Measurements from ENCODE around the gene KTN1. TPM values are rescaled to one million over a fixed set of nuclear protein-coding genes. Genes with fewer than 3 reads are reported as not detected.

The KTN1 gene
- total RNA-seq, 1 experiment from 2014 or later: 125 TPM

DNA sequence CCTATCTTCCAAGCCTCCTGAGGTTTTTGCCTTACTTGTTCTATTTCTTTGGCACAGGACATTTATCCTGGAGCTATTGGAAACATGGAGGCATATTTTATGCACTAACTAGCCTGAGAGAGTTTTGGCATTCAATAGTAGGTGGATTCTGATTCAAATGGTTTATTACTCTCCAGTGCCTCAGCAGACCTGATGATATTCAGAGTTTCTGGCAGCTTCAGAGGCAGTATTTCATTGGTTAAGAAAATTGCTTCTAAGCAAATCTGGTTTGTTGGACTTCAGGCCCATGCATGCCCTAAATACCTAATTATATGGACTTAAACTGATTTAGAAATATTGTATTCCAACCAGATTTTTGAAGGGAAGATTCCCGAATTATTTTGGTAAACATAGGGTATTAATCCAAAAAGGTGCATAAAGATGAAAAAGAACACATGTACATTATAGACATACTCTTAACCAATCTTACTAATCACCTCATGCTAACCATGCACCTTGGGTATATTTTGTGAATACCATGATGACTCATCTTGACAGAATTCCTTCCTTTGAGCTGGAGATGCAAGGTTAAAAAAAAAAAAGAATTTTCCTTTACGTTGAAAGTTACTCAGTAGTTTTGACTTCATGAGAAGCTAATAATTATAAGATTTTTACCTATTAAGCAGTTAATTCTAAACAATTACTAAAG, 44.3 kb upstream of the KTN1 start (continued):
- TF ChIP-seq, protein P1, sequence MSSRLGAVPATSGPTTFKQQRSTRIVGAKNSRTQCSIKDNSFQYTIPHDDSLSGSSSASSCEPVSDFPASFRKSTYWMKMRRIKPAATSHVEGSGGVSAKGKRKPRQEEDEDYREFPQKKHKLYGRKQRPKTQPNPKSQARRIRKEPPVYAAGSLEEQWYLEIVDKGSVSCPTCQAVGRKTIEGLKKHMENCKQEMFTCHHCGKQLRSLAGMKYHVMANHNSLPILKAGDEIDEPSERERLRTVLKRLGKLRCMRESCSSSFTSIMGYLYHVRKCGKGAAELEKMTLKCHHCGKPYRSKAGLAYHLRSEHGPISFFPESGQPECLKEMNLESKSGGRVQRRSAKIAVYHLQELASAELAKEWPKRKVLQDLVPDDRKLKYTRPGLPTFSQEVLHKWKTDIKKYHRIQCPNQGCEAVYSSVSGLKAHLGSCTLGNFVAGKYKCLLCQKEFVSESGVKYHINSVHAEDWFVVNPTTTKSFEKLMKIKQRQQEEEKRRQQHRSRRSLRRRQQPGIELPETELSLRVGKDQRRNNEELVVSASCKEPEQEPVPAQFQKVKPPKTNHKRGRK (CRISPR knock-in tag; IDR thresholded peaks at IDR 0.05; ENCODE audit: borderline replicate concordance): no peak

DNA sequence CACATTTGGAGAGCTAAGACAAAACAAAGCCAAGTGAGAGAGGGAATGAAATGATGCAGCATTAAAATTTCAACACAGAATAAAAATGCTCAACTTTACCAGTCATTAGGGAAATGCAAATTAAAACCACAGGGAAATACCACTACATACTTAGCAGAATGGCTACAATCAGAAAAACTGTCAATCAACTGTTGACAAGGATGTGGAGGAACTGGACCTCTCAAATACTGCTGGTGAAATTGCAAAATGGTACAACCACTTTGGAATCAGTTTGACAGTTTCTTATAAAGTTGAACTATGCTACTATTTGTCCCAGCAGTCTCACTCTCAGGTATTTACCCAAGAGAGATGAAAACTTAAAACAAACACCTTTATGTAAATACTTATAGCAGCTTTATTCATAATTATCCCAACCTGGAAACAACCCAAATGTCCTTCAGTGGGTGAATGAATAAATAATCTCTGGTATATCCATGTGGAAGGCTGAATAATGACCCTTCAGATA, 43.8 kb upstream of the KTN1 start:
- TF ChIP-seq HMGA2 (CRISPR knock-in tag; IDR thresholded peaks at IDR 0.05) (no peak), TP53 (CRISPR knock-in tag; IDR thresholded peaks at IDR 0.05) (no peak), RORB (CRISPR knock-in tag; IDR thresholded peaks at IDR 0.05) (no peak), NFYB (CRISPR knock-in tag; conservative IDR thresholded peaks at IDR 0.05; ENCODE audit: low read depth) (no peak), SMAD3 (CRISPR knock-in tag; IDR thresholded peaks at IDR 0.05; ENCODE audit: borderline replicate concordance) (no peak), SP1 (CRISPR knock-in tag; conservative IDR thresholded peaks at IDR 0.05) (no peak), ZNF121 (CRISPR knock-in tag; IDR thresholded peaks at IDR 0.05) (no peak), CREM (CRISPR knock-in tag; IDR thresholded peaks at IDR 0.05) (no peak), GABPB1 (CRISPR knock-in tag; IDR thresholded peaks at IDR 0.05) (no peak), ZNF671 (CRISPR knock-in tag; IDR thresholded peaks at IDR 0.05) (no peak), ZNF138 (CRISPR knock-in tag; conservative IDR thresholded peaks at IDR 0.05) (no peak), ZNF219 (CRISPR knock-in tag; IDR thresholded peaks at IDR 0.05; ENCODE audit: borderline replicate concordance) (no peak)
- TF ChIP-seq, protein P2, sequence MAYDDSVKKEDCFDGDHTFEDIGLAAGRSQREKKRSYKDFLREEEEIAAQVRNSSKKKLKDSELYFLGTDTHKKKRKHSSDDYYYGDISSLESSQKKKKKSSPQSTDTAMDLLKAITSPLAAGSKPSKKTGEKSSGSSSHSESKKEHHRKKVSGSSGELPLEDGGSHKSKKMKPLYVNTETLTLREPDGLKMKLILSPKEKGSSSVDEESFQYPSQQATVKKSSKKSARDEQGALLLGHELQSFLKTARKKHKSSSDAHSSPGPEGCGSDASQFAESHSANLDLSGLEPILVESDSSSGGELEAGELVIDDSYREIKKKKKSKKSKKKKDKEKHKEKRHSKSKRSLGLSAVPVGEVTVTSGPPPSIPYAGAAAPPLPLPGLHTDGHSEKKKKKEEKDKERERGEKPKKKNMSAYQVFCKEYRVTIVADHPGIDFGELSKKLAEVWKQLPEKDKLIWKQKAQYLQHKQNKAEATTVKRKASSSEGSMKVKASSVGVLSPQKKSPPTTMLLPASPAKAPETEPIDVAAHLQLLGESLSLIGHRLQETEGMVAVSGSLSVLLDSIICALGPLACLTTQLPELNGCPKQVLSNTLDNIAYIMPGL (CRISPR knock-in tag; IDR thresholded peaks at IDR 0.05): no peak
- TF ChIP-seq, protein P3, sequence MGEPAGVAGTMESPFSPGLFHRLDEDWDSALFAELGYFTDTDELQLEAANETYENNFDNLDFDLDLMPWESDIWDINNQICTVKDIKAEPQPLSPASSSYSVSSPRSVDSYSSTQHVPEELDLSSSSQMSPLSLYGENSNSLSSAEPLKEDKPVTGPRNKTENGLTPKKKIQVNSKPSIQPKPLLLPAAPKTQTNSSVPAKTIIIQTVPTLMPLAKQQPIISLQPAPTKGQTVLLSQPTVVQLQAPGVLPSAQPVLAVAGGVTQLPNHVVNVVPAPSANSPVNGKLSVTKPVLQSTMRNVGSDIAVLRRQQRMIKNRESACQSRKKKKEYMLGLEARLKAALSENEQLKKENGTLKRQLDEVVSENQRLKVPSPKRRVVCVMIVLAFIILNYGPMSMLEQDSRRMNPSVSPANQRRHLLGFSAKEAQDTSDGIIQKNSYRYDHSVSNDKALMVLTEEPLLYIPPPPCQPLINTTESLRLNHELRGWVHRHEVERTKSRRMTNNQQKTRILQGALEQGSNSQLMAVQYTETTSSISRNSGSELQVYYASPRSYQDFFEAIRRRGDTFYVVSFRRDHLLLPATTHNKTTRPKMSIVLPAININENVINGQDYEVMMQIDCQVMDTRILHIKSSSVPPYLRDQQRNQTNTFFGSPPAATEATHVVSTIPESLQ (CRISPR knock-in tag; IDR thresholded peaks at IDR 0.05): no peak
- TF ChIP-seq, protein P4, sequence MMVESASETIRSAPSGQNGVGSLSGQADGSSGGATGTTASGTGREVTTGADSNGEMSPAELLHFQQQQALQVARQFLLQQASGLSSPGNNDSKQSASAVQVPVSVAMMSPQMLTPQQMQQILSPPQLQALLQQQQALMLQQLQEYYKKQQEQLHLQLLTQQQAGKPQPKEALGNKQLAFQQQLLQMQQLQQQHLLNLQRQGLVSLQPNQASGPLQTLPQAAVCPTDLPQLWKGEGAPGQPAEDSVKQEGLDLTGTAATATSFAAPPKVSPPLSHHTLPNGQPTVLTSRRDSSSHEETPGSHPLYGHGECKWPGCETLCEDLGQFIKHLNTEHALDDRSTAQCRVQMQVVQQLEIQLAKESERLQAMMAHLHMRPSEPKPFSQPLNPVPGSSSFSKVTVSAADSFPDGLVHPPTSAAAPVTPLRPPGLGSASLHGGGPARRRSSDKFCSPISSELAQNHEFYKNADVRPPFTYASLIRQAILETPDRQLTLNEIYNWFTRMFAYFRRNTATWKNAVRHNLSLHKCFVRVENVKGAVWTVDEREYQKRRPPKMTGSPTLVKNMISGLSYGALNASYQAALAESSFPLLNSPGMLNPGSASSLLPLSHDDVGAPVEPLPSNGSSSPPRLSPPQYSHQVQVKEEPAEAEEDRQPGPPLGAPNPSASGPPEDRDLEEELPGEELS (CRISPR knock-in tag; IDR thresholded peaks at IDR 0.05): no peak
- TF ChIP-seq, protein P5, sequence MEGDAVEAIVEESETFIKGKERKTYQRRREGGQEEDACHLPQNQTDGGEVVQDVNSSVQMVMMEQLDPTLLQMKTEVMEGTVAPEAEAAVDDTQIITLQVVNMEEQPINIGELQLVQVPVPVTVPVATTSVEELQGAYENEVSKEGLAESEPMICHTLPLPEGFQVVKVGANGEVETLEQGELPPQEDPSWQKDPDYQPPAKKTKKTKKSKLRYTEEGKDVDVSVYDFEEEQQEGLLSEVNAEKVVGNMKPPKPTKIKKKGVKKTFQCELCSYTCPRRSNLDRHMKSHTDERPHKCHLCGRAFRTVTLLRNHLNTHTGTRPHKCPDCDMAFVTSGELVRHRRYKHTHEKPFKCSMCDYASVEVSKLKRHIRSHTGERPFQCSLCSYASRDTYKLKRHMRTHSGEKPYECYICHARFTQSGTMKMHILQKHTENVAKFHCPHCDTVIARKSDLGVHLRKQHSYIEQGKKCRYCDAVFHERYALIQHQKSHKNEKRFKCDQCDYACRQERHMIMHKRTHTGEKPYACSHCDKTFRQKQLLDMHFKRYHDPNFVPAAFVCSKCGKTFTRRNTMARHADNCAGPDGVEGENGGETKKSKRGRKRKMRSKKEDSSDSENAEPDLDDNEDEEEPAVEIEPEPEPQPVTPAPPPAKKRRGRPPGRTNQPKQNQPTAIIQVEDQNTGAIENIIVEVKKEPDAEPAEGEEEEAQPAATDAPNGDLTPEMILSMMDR (IDR thresholded peaks at IDR 0.05): no peak
- TF ChIP-seq, protein P6, sequence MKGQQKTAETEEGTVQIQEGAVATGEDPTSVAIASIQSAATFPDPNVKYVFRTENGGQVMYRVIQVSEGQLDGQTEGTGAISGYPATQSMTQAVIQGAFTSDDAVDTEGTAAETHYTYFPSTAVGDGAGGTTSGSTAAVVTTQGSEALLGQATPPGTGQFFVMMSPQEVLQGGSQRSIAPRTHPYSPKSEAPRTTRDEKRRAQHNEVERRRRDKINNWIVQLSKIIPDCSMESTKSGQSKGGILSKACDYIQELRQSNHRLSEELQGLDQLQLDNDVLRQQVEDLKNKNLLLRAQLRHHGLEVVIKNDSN (CRISPR knock-in tag; IDR thresholded peaks at IDR 0.05): no peak
- TF ChIP-seq, protein P7, sequence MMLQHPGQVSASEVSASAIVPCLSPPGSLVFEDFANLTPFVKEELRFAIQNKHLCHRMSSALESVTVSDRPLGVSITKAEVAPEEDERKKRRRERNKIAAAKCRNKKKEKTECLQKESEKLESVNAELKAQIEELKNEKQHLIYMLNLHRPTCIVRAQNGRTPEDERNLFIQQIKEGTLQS (CRISPR knock-in tag; conservative IDR thresholded peaks at IDR 0.05): no peak
- Mint-ChIP-seq H3K27me3 (ENCODE audit: low read depth) (no peaks in the 10 kb centered on the region; the same call in 1 of the 2 replicates), H3K36me3 (peaks cover 9% of the 10 kb centered on the region), H3K4me1 (no peaks in the 10 kb centered on the region), H3K9me3 (peaks cover 21% of the 10 kb centered on the region), H3K27ac (no peak overlapping the region), H3K4me3 (no peak overlapping the region)
- POLR2A ChIA-PET: no interaction called here
- no peak for ATAC-seq
- CTCF ChIA-PET: no interaction called here
- no peak for DNase-seq (ENCODE audit: low spot score)
